DMS53 (cell line): Measurements from ENCODE around the gene TCL1A.

Experiments used
- DNase-seq: peaks from one replicate; lab custom pipeline; 2025; lab: John Stamatoyannopoulos, UW

TCL1A gene

DNA sequence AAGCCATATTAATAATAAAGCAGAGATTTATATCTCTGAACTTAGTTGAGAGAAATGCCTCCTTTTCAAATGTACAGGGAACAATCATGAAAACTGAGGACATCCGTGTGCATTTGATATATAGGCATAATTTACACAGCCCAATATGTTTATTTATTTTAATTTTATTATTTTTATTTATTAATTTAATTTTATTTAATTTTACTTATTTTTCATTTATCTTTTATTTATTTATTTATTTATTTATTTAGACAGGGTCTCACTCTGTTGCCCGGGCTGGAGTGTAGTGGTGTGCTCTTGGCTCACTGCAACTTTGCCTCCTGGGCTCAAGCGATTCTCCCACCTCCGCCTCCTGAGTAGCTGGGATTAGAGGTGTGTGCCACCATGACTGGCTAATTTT is 8.4 kb downstream of the TCL1A start:
- DNase-seq = no peak

DNA sequence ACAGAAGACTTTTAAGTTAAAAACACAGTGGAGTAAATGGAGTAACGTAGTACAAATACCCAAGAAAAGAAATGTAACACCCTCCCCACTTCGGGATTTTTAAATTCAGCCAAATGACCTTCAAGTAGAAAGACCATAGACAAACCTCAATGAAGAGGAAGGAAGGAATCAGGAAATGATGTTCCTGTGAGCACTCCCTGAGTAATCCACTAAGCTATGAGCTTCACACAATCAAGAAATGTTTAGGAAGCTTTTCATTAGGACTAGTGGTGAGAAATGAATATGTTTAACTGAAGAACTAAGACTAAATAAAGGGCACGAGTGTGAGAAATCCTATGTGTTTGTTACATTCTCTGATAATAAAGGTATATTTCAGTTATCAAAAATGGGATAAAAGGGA is 10.1 kb downstream of the TCL1A start:
- DNase-seq = no peak

DNA sequence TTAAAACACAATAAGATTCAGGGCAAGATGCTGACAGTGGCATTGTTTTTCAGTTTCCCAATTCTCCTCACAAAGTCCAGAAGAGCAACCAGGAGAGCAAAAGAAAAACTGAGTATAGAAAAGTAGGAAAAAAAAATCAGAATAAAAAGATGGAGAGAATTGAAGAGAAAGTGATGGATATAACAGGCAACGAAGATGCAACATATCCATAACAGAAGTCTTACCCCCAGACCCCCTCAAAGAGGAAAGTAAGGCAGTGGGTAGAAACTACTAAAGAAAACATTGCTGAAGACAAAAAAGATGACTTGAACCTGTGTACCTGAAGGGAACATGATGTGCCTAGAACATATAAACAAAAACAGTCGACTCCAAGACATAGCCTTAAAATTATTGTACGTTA is 10.6 kb downstream of the TCL1A start:
- no peak for DNase-seq

DNA sequence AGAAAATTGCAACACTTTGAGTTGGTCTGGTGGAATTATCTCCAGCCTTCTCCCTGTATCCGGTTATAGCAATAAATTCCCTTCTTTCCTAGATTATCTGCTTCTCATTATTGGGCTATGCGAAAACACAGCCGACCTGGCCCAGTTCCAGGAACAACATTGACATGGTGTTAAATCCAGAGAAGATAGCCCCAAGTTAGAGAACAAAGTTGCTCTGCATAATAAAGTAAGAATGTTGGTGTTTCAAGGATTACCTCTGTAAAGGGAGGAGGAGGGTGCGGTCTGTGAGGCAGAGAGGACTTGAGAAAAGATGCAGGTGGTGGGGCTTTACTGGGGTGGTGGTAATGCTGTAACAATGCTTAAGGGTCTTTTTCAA is 12.1 kb downstream of the TCL1A start:
- DNase-seq = no peak

DNA sequence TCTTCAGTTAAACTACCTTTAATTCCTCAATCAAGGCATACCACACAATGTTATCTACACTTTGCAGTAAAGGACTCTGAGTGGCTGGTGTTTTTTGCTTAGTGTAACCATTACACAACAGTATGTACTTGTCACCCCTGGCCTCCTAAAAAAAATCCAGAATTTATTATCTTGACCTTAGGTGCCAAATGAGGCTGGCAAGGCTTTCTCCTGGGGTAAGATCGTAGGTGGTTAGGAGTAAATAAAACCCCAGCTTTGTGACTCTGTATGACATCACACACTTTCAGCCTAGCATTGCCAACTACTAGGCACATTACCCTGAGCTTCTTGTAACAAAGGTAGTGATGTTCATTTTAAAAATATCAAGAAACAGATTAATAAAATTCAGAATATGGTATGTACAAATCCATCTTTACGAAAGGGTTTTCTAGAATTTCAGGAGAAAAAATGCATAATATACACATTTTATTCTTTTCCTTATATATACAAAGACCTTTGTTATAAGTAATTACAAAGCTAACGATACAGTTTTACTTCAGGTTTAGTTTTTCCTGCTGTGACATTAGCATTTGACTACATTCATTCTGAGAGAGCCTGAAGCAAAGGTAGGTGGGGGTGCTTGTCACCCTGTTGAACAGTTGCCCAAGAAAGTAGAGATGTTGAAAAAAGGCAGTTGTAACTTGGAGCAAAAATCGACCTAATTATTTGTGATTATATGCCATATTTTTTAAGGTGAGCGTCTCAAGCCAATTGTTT is 13.5 kb downstream of the TCL1A start:
- DNase-seq = no peak

DNA sequence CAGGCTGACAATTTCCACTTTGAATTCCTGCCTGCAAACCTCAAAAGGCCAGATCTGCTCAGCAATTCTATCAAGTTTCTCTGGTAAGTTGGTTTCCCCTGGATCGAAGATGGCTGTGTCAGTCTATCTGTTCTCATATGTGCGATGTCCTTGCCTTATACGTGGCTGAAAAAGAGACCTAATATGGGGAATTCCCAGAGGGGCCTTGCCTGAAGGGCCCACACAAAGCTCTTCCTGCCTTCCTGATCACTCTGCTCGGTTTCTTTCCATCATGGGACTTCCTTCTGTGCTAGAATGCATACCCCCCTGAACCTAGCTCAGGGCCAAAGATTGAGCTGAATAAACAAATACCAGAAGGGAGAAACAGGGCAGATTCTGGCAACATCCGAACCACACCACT is 14.5 kb downstream of the TCL1A start:
- no peak for DNase-seq

DNA sequence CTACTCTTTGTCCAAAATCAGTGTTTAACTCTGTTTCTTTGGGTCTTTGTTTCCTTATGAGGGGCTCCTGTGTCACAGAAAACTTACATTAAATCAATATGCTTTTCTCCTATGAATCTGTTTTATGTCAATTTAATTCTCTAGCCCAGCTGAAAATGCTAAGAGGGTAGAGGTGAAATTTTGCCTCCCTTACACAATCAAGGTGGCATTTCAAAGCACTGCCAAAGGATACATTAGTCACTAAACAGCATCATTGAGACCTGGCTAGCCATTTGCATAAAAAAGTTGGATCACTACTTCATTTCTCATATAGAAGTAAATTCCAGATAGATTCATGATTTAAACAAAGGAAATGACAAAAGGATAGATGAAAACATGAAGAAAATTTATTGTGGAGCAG is 15.6 kb downstream of the TCL1A start:
- no peak for DNase-seq

DNA sequence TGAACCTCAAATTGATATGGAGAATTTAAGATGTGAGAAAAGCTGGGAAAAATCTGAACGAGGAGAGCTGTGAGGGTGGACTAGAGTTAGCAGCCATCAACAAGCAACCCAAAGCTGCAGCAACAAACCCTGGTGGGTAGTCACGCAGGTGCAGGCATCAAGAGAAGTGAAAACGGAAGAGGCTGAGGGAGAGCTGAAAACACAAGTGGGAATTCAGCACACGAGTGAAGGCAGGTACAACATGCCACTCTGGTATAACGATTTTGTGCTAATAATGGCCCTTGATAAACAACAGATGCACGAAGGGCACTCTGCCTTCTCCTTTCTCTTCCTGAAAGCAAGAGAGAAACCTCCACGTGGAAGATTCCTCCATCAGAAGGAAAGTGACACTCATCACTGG is 16.2 kb downstream of the TCL1A start:
- DNase-seq = no peak

DNA sequence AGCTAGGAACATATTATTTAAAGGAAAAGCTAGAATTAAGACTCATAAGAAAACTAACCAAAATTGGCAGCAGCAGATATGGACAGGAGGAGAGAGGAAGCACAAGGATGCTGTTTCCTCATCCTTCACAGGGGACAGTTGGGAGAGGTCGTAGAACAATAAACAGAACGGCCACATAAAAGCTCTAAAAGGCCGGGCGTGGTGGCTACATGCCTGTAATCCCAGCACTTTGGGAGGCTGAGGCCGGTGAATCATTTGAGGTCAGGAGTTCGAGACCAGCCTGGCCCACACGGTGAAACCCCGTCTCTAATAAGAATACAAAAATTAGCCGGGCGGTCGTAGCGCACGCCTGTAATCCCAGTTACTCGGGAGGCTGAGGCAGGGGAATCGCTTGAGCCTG is 17.2 kb downstream of the TCL1A start:
- no peak for DNase-seq

DNA sequence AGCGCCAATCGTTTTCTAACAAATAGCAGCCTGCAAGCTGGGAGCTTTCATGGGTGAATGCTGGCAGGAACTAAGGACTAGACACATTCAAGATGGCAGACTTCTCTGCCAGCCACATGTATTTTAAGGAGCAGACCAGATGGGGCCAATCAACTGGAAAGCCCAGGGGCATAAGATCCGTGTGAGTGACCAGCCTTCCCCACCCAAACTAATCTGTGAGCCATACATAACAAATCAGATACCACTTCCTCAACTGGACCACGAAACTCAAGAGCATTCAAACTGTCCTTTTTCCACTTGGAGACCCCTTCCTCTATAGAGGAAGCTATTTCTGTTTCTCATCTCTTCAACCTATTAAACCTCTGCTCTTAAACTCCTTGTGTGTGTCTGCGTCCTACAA is 18.0 kb downstream of the TCL1A start:
- DNase-seq = no peak

DNA sequence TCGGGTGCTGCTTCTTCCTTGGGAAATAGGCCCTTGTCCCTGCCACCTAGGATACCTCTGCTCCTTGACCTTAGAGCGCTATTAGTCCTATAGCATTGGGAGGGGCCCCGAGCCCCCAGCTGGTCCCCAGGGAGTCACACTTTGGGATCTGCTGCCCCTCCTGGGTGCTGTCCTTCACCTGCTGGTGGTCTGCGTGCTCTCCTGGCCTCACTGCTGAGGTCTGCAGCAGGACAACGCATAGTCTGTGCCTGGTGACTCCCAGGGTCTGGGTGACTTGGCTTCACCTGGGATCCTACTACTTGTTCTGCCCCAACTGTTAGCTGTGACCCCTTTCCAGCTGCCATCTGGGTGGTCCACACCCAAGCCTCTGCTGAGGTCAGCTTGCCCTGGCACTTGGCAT is 18.9 kb downstream of the TCL1A start:
- DNase-seq = no peak

DNA sequence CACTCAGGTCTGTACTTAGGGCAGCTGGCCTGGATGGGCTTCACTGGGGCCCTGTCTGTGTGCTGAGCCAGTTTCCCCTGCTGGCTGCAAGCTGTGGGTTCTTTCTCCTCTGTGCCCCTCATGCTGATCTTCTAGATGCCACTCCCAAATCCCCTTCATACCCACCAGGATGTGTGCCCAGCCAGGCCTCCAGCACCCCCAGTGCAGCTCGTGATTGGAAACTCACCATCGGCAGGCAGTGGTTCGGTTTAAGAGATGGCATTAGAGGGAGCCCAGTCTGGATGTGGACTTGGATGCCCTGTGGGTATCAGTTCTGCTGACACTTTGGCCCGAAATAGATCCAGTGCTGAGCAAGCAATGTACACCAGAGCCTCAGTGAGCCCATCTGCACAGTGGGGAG is 21.8 kb downstream of the TCL1A start:
- DNase-seq = no peak

DNA sequence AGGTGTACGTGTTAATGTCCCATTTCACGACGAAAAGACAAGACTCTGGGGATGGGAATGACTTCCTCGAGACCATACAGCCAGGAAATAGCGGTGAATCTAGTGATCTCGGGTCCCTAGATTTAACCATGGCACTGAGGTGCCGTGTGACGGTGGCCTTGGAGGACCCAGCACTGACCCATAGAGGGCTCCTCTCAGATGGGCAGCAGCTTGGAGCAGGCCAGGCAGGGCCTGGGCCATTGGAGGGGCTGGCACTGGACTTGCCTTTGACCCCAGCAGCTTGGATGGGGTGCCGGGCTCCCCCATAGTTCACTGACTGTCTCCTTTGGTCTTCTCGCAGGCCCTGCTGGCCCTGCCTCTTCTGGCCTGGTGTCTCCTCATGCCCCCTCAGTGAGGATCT is 22.3 kb downstream of the TCL1A start:
- no peak for DNase-seq

DNA sequence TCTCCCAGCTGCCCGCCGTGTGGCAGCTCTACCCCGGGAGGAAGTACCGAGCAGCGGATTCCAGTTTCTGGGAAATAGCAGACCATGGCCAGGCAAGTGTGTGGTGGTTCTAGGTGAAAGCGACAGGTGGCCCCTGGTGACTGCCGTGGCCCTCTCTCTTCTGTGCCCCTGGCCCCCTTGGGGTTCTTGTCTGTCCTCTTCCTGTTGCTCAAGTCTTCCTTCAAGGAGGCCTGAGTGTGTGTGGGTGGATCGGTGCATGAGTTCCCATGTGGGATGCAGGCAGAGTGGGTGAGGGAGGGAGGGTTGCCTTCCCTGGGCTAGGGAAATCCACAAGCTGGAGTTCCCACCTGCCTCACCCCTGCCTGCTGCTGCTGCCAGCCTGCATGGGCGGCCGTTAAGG is 23.1 kb downstream of the TCL1A start:
- DNase-seq = no peak

DNA sequence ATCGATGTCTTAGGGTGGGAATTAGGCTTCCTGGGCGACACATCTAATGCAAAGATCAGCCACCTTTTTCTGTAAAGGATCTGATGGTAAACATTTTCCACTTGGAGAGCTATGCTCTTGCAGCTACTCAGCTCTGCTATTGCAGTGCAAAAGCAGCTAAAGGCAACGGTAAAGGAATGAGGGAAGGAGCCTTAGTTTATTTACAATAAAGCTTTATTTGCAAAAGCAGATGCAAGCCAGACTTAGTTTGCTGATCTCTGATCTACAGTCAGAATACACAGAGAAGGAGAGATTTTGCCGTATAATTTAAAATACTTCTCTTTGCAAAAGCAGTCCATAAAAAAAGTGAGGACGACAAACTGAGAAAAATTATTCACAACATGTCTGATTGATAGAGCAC is 24.5 kb downstream of the TCL1A start:
- no peak for DNase-seq

DNA sequence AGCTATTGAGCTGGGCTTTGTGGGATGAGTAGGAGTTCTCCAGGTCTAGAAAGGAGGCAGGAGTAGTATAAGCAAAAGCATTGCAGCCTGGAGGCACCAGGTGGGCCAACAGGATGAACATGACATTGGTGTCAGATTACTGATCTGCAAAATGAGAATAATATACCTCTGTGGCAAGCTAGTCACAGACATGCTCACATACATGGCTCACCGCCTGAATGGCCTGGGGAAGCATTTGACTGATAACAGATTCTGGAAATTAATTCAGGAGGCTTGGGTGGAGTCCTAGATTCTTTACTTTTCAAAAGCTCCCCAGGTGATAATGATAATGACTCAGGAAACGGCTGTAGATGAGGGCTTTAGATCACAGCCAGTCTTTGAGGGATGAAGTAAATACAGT is 27.0 kb downstream of the TCL1A start:
- no peak for DNase-seq

DNA sequence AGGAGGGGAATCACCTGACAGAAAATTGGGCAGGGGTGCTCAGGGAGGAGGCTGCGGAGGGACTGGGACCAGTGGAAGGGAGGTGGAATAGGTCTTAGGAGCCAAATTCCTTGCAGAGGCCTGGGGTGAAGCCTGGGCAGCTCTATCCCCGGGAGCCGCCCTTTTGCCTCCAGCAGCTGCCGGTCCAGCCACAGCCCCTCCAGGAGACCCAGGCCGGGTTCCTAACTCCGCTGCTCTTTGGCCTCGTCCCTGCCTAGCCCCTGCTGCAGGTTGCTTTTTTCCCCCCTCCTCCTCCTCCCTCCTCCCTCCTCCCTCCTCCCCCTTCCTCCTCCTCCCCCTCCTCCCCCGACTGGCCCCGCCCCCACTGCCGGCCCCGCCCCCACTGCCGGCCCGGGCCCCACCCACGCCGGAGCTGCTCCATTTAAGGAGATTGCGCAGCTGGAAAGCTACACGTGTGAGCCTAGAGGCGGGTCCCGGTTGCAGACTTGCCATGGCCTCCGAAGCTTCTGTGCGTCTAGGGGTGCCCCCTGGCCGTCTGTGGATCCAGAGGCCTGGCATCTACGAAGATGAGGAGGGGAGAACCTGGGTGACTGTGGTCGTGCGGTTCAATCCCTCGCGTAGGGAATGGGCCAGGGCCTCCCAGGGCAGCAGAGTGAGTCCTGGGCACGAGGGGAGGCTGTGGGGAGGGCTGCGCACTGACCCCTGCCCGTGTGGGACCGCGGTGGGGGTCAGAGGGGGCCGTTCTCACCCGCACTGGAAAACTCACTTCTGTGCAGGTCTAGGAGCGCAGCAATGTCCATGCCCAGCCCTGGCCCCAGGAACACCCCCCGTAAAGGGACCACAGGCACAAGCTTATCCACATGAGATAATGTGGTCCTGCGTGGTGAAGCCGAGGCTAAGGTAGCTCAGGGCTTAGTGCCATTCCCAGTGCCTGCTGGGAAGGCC is 27.7 kb downstream of the TCL1A start, which contains the start of gene TCL1B:
TSS of gene TCL1B (plus strand) at position 449 of the 945 bp plus-strand sequence. CDS start at position 491, 42 bp downstream.
- no peak for DNase-seq

DNA sequence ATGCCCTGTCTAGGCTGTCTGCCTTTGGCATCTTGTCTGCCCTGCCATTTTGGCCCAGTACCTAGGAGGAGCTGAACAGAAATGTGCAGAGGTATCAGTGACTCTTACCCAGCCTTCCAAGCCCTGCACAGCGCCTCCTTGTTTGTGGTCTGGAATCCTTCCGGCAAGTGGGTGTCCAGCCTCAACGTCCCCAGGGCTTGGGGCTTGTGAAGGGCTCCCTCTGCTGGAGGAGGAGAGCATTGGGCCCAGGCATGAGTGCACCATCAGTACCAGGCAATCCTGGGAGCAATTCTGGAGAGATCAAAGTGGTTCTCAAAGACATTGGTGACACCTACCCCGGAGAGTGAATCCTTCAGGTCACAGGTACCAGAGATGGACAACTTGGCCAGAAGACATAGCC is 30.1 kb downstream of the TCL1A start:
- peak; percentile 52 for DNase-seq

DNA sequence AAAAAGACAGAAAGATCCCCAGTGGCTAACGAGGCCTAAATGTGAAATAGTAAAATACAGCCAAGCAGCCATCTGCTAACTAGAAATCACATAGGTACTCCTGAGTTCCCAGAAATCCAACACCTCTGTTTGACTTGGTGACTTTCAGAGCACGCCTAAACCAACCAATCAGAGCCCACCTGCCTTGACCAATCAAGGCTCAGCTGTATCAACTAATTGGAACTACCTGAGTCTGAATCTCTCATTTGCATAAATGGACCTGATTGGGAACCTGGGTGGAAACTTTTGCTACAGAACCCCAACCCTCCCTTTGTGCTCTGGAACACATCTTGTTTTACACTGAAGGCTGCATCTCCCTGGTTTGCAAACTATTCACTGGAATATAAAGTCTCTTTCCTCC is 32.8 kb downstream of the TCL1A start:
- no peak for DNase-seq

DNA sequence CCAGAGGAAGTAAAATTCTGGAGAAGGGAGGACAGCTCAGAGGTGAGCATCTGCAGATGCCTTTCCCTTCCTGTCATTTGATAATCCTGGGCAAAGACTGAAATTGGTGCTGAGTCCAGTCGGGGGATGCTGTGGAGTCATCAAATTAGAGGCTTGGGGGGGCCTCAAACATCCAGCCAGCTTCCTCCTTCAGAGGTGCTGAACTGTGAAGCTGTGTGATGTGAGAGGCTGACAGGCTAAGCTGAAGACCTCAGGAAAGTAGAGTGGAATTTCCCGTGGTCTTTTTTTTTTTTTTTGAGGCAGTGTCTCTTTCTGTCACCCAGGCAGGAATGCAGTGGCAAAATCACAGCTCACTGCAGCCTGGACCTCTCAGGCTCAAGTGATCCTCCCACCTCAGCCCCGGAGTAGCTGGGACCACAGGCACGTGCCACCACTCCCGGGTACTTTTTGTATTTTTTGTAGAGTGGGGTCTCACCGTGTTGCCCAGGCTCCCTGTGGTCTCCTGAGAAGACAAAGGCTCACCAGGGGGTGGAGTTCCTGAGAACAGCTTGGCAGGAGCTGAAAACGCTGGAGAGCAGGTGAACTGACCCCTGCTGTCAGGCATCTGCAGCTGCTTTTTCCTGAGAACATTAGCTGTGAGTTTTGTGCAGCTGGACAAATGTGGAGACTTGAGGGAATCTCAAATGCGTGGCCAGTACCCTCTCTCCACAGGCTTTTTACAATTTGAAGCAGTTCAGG is 33.8 kb downstream of the TCL1A start:
- DNase-seq = peak; percentile 79

DNA sequence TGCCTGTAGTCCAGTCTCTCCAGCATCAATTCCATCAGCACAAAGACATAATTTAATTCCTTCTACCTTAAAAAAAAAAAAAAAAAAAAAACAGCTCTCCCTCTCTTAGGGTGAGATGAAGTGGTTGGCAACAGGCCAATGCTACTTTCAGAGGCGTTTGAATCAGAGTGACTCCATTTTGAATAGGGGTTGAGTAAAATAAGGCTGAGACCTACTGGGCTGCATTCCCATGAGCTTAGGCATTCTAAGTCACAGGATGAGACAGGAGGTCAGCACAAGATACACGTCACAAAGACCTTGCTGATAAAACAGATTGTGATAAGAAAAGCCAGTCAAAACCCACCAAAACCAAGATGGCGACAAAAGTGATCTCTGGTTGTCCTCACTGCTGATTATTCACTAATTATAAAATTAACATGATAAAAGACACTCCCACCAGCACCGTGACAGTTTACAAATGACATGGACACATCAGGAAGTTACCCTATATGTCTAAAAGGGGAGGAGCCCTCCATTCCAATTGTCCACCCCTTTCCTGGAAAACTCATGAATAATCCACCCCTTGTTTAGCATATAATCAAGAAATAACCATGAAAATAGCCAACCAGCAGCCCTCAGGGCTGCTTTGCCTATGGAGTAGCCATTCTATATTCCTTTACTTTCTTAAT is 34.6 kb downstream of the TCL1A start:
- DNase-seq = peak; percentile 33
